Measurements from ENCODE around the gene ELN. TPM values are rescaled to one million over a fixed set of nuclear protein-coding genes. Genes with fewer than 3 reads are reported as not detected.
"Not testable (repeated sequence)": the region's sequence is repeated elsewhere in the genome, so short reads cannot be mapped to it uniquely, and the experiment has no call there.

The ELN gene
- total RNA-seq, 4 donors from 2014 or later = 5.3 to 14.8 (median 6.9) TPM

DNA sequence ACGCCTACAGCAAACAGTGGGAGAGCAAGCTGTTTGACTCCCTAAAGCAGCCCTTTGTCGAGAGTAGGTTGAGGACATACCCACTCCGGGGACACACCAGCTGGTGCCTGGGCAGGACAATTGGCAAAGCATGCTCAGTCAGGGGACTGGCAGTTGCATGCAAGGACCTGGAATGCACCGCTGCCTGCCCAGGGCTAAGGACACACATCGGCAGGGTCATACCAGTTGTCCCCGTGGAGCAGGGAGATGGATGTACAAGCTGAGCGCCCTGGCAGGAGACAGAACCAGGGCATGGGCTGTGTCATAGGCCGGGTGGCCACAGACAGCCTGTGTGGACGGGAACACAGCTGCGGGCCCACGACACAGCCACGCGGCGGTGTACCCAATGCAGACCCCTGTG, 18.3 kb upstream of the ELN start:
- intact Hi-C loops (cut with DNase I; ENCODE audit: low total_unique reads) (no loop called here), in situ Hi-C loops (cut with MboI; ENCODE audit: low sequenced_read_pairs in 4 of 4) (no loop called here)
- Histone ChIP-seq H3K9me3 (no peaks in the 10 kb centered on the region), H3K4me1 (peaks cover 30% of the 10 kb centered on the region in 2 donors), H3K27ac (peak overlapping the region; percentile 5 to 75 (median 68)), H3K4me3 (no peak overlapping the region), H3K27me3 (no peaks in the 10 kb centered on the region), H3K36me3 (no peaks in the 10 kb centered on the region)
- ATAC-seq (peak; percentile 74 to 78), DNase-seq (peak; percentile 71 to 85)
- peak in 1 of 2 donors; percentile 15 for TF ChIP-seq POLR2A (IDR thresholded peaks at IDR 0.05)
- TF ChIP-seq, protein P1, sequence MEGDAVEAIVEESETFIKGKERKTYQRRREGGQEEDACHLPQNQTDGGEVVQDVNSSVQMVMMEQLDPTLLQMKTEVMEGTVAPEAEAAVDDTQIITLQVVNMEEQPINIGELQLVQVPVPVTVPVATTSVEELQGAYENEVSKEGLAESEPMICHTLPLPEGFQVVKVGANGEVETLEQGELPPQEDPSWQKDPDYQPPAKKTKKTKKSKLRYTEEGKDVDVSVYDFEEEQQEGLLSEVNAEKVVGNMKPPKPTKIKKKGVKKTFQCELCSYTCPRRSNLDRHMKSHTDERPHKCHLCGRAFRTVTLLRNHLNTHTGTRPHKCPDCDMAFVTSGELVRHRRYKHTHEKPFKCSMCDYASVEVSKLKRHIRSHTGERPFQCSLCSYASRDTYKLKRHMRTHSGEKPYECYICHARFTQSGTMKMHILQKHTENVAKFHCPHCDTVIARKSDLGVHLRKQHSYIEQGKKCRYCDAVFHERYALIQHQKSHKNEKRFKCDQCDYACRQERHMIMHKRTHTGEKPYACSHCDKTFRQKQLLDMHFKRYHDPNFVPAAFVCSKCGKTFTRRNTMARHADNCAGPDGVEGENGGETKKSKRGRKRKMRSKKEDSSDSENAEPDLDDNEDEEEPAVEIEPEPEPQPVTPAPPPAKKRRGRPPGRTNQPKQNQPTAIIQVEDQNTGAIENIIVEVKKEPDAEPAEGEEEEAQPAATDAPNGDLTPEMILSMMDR (IDR thresholded peaks at IDR 0.05 in 4 of 5, conservative IDR thresholded peaks at IDR 0.05 in 1 of 5) = no peak

DNA sequence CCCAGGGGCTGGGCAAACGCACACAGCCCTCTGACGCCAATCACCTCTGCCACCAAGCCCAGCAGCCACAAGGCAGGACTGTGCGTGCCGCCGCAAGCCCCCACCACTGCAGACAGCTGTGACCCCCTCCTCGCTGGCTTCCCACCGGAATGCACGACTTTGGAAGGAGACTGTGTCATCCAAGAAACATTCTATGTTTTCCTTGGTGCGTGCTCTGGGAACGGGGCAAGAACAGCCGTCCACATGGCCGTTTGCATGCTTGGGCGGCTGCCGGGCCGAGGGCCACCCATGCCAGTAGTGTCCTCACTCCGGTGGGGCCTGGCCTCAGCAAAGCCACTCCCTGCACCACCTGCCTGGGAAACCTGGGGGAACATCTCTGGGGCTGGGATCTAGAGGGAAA, 17.6 kb upstream of the ELN start:
- no peak overlapping the region for H3K4me3 ChIP-seq
- in situ Hi-C loops (cut with MboI; ENCODE audit: low sequenced_read_pairs in 4 of 4) = no loop called here
- H3K4me1 ChIP-seq = peaks cover 30% of the 10 kb centered on the region in 2 donors
- no peak for DNase-seq
- TF ChIP-seq POLR2A (IDR thresholded peaks at IDR 0.05) = no peak
- TF ChIP-seq, protein P1 (IDR thresholded peaks at IDR 0.05 in 4 of 5, conservative IDR thresholded peaks at IDR 0.05 in 1 of 5) = no peak
- H3K27me3 ChIP-seq = no peaks in the 10 kb centered on the region
- no peaks in the 10 kb centered on the region for H3K36me3 ChIP-seq
- peak overlapping the region; percentile 5 to 75 (median 64) for H3K27ac ChIP-seq
- H3K9me3 ChIP-seq = no peaks in the 10 kb centered on the region
- ATAC-seq = no peak
- intact Hi-C loops (cut with DNase I; ENCODE audit: low total_unique reads) = no loop called here

DNA sequence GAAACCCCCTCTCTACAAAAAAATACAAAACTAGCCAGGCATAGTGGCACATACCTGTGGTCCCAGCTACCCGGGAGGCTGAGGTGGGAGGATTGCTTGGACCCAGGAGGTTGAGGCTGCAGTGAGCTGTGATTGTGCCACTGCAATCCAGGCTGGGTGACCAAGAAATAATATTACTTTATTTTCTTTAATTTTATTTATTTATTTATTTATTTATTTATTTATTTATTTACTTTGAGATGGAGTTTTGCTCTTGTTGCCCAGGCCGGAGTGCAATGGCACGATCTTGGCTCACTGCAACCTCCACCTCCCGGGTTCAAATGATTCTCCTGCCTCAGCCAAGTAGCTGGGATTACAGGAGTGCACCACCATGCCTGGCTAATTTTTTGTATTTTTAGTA, 16.6 kb upstream of the ELN start:
- DNase-seq; H3K9me3 ChIP-seq; H3K27me3 ChIP-seq; H3K36me3 ChIP-seq; in situ Hi-C loops (cut with MboI; ENCODE audit: low sequenced_read_pairs in 4 of 4); H3K4me3 ChIP-seq; ATAC-seq; H3K27ac ChIP-seq; intact Hi-C loops (cut with DNase I; ENCODE audit: low total_unique reads): not testable (repeated sequence)
- H3K4me1 ChIP-seq = peaks cover 30% of the 10 kb centered on the region in 2 donors

DNA sequence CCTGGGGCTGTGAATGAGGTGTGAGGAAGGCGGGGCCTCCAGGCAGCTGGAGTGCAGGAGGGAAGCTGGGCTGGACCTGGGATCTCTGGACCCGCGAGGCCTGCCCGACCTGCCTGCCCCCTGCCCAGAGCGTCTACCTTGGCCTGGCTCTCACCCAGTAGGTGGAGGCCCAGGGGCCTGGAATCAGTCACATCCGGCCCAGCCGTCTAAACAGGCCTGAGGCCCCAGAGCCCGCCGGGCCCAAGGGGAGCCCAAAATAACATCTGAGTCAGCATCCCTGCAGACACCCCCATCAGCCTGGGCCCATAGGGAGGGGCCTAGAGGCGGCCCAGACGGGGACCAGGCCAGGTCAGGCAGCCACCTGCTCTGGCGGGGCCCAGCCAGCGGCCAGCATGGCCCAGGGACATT, 15.1 kb upstream of the ELN start:
- H3K27ac ChIP-seq = peak overlapping the region in 3 of 4 donors; percentile 26 to 79 (median 67)
- TF ChIP-seq, protein P1 (IDR thresholded peaks at IDR 0.05 in 4 of 5, conservative IDR thresholded peaks at IDR 0.05 in 1 of 5) = no peak
- TF ChIP-seq POLR2A (IDR thresholded peaks at IDR 0.05) = no peak
- peaks cover 30% of the 10 kb centered on the region in 2 donors for H3K4me1 ChIP-seq
- no peak overlapping the region for H3K4me3 ChIP-seq
- H3K27me3 ChIP-seq = no peaks in the 10 kb centered on the region
- H3K36me3 ChIP-seq = no peaks in the 10 kb centered on the region
- ATAC-seq (no peak), DNase-seq (no peak)
- no peaks in the 10 kb centered on the region for H3K9me3 ChIP-seq
- in situ Hi-C loops (cut with MboI; ENCODE audit: low sequenced_read_pairs in 4 of 4) = no loop called here
- intact Hi-C loops (cut with DNase I; ENCODE audit: low total_unique reads) = loop anchor here (2.0 kb wide), 1 partner anchor 26 kb away; no protein-coding TSS in a partner anchor

DNA sequence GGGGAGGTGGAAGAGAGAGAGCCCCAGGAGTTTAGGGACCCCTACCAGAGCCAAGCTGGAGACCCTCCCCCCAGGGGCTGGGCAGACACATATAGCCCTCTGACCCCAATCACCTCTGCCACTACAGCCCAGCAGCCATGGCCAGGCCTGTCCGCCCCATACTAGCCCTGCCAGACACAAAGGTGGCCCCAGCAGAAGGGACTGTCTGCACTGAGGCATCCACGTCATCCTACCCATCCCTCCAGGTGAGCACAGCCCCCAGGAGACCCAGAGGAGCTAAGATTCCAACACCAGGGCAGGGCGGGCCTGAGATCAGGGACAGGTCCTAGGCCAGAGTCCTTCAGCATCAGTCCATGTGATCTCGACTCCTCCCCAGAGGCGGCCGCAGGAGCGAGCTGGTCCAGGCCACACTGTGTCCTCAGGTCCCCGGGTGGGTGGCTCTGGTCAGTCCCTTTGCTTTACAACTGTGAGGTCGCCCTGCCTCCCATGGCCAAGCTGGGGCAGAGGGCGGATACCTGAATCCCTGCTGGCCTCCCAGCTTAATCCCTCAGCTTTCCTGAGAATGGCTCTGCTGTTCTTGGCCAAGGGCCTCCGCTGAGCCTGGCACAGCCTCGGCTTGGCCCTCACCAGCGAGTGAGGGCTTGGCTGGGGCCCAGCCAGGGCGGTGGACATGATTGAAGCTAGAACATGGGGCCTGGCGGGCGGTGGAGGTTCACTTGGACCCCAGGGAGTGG, 14.3 kb upstream of the ELN start:
- DNase-seq (peak in 1 of 2 donors; percentile 46), ATAC-seq (peak; percentile 34 to 44)
- in situ Hi-C loops (cut with MboI; ENCODE audit: low sequenced_read_pairs in 4 of 4) = no loop called here
- Histone ChIP-seq H3K4me3 (no peak overlapping the region), H3K27ac (peak overlapping the region; percentile 8 to 79 (median 46)), H3K4me1 (peaks cover 30% of the 10 kb centered on the region in 2 donors), H3K9me3 (no peaks in the 10 kb centered on the region), H3K36me3 (no peaks in the 10 kb centered on the region), H3K27me3 (no peaks in the 10 kb centered on the region)
- intact Hi-C loops (cut with DNase I; ENCODE audit: low total_unique reads) = loop anchor here (2.0 kb wide), 1 partner anchor 25 kb away; no protein-coding TSS in a partner anchor
- TF ChIP-seq, protein P1 (IDR thresholded peaks at IDR 0.05 in 4 of 5, conservative IDR thresholded peaks at IDR 0.05 in 1 of 5) = no peak
- TF ChIP-seq POLR2A (IDR thresholded peaks at IDR 0.05) = no peak
